B cell (primary cell): Measurements from ENCODE around the gene SLC12A4. TPM values are rescaled to one million over a fixed set of nuclear protein-coding genes. Genes with fewer than 3 reads are reported as not detected.
"Not testable (repeated sequence)": the region's sequence is repeated elsewhere in the genome, so short reads cannot be mapped to it uniquely, and the experiment has no call there.

Source experiments
- ATAC-seq: fragments of 200-7000 bp; cut with Tn5 transposase; one replicate; pipeline ENCODE4 v1.10.0; 2021; ENCODE audit warnings: low read depth, mild to moderate bottlenecking, moderate number of reproducible peaks, moderate library complexity
- CTCF ChIA-PET: fragments of 350-600 bp; sonication (Branson Sonifier 250); formaldehyde crosslinking; loops from one replicate; lab custom pipeline; 2021; ENCODE audit warnings: antibody characterized with exemption, inconsistent platforms; lab: Charles Lee
- POLR2A ChIA-PET: fragments of 350-600 bp; sonication (Branson Sonifier 250); formaldehyde crosslinking; loops from one replicate; lab custom pipeline; 2021; ENCODE audit warnings: antibody characterized with exemption; lab: Charles Lee
- DNase-seq: peaks from one replicate; pipeline ENCODE4 v3.0.0; 2013
- H2AFZ ChIP-seq: 2 replicates; pipeline ENCODE4 v1.6.1; 2012; ENCODE audit warnings: mild to moderate bottlenecking, low read depth, low read length; ENCODE audit not compliant: insufficient read depth, poor library complexity, severe bottlenecking
- H3K27ac ChIP-seq, 2 donors: 1 replicate in 1 of 2; 2 replicates in 1 of 2; pipeline ENCODE4 v1.5.1; 2012 to 2013; ENCODE audit warnings: low read length in 2 of 2, mild to moderate bottlenecking in 2 of 2, moderate library complexity in 1 of 2
- H3K27me3 ChIP-seq, 4 experiments: fragments of 200-600 bp in 1 of 4; sonication (generic) in 1 of 4; replicated peaks in 1 of 4; 1 replicate in 2 of 4; 2 replicates in 2 of 4; pipeline versions ENCODE4 v1.6.1 to v1.7.0; 2013 to 2016; ENCODE audit warnings: low read length in 3 of 4, mild to moderate bottlenecking in 2 of 4, mixed read lengths in 1 of 4, moderate library complexity in 1 of 4; ENCODE audit not compliant: insufficient read depth in 4 of 4, control insufficient read depth in 3 of 4; ENCODE audit errors: control extremely low read depth in 1 of 4
- H3K36me3 ChIP-seq, 2 experiments: replicated peaks in 1 of 2; 1 replicate in 1 of 2; 2 replicates in 1 of 2; pipeline versions ENCODE4 v1.6.1 to v1.7.1; 2013; ENCODE audit warnings: low read length in 1 of 2; ENCODE audit not compliant: insufficient read depth in 2 of 2, control insufficient read depth in 1 of 2; ENCODE audit errors: control extremely low read depth in 1 of 2, extremely low read depth in 1 of 2
- H3K4me1 ChIP-seq, 2 donors: fragments of 200-600 bp in 1 of 2; sonication (generic) in 1 of 2; 1 replicate in 1 of 2; 2 replicates in 1 of 2; pipeline versions ENCODE4 v1.5.1 to v1.6.1; 2013 to 2017; ENCODE audit warnings: low read length in 2 of 2; ENCODE audit not compliant: control insufficient read depth in 2 of 2, insufficient read depth in 2 of 2
- H3K4me2 ChIP-seq: replicated peaks from 2 replicates; pipeline ENCODE3; 2012; ENCODE audit warnings: mild to moderate bottlenecking, low read depth, low read length; ENCODE audit not compliant: poor library complexity, severe bottlenecking
- H3K4me3 ChIP-seq, 5 experiments: fragments of 200-600 bp in 1 of 5; sonication (generic) in 1 of 5; 1 replicate in 3 of 5; 2 replicates in 2 of 5; pipeline versions ENCODE4 v1.5.1 to v1.7.0; 2011 to 2016; ENCODE audit warnings: low read length in 4 of 5, mild to moderate bottlenecking in 4 of 5, low read depth in 2 of 5, control low read depth in 1 of 5, moderate library complexity in 1 of 5; ENCODE audit not compliant: insufficient read depth in 1 of 5; ENCODE audit errors: control extremely low read depth in 1 of 5, extremely low read depth in 1 of 5
- H3K79me2 ChIP-seq: fragments of 200-600 bp; sonication (generic); one replicate; pipeline ENCODE4 v1.6.0; 2016; ENCODE audit warnings: low read length; ENCODE audit not compliant: control insufficient read depth, insufficient read depth
- H3K9ac ChIP-seq: fragments of 200-600 bp; sonication (generic); 2 replicates; pipeline ENCODE4 v1.6.1; 2017; ENCODE audit warnings: mild to moderate bottlenecking, low read length, moderate library complexity
- H3K9me3 ChIP-seq, 3 donors: one replicate each; pipeline versions ENCODE4 v1.6.1 to v1.7.1; 2013; ENCODE audit warnings: low read length in 2 of 3; ENCODE audit not compliant: control insufficient read depth in 2 of 3, insufficient read depth in 1 of 3; ENCODE audit errors: control extremely low read depth in 1 of 3
- H4K20me1 ChIP-seq: 2 replicates; pipeline ENCODE4 v1.6.0; 2012; ENCODE audit warnings: mild to moderate bottlenecking, low read length; ENCODE audit not compliant: insufficient read depth, control insufficient read depth, poor library complexity, severe bottlenecking
- H3K27ac Mint-ChIP-seq: one replicate; pipeline ENCODE4 v1.8.0; 2021; ENCODE audit warnings: mixed read lengths
- H3K27me3 Mint-ChIP-seq: one replicate; pipeline ENCODE4 v1.8.0; 2021; ENCODE audit warnings: mixed read lengths
- H3K4me1 Mint-ChIP-seq: one replicate; pipeline ENCODE4 v1.8.0; 2021; ENCODE audit warnings: mixed read lengths
- H3K4me3 Mint-ChIP-seq: one replicate; pipeline ENCODE4 v1.8.0; 2021; ENCODE audit warnings: mixed read lengths
- H3K9me3 Mint-ChIP-seq: one replicate; pipeline ENCODE4 v1.8.0; 2022; ENCODE audit warnings: mixed read lengths; ENCODE audit not compliant: insufficient read depth
- EZH2 ChIP-seq: IDR thresholded peaks from 2 replicates; pipeline ENCODE4 v1.6.1; 2012; ENCODE audit warnings: borderline replicate concordance, low read depth, mild to moderate bottlenecking, moderate library complexity, low read length; ENCODE audit not compliant: insufficient read depth, poor library complexity, severe bottlenecking
- WGBS: methylation state at CpG from one replicate; pipeline ENCODE4 v1.1.5; 2013; ENCODE audit warnings: missing lambda C conversion rate; ENCODE audit not compliant: insufficient coverage; 5-methylcytosine and 5-hydroxymethylcytosine counted together
- intact Hi-C: fragments of 100-400 bp; cut with micrococcal nuclease; formaldehyde crosslinking; loops from one replicate; pipeline ENCODE4 v1.10.0; 2022
- polyA plus RNA-seq: library from polyadenylated mRNA; depleted of rRNA; stranded (reverse); fragments of >200 nt; gene quantifications from 2 replicates; pipeline ENCODE4 v1.2.3, GENCODE V29; 2012
- total RNA-seq, 2 donors: library from RNA; stranded (reverse); fragments of 120-200 nt in 1 of 2; gene quantifications; 1 replicate in 1 of 2; 2 replicates in 1 of 2; pipeline versions ENCODE4 v1.2.3 to v1.2.4, GENCODE V29; 2013 to 2022
- TF ChIP-seq, protein P1 (sequence below): fragments of 200-600 bp; IDR thresholded peaks from one replicate; pipeline ENCODE4 v1.8.0; 2022; ENCODE audit warnings: antibody characterized with exemption, mild to moderate bottlenecking

SLC12A4 gene
- total and polyA plus RNA-seq, 2 donors (not counting 1 experiment from before 2014, with no cell fraction given), result 20.2 to 42.2 TPM

- Mint-ChIP-seq H3K4me3 (no peak within 1 kb of the TSS), H3K9me3 (no peaks in the 10 kb centered on the region), H3K27me3 (no peaks in the 10 kb centered on the region), H3K4me1 (peaks cover 8% of the 10 kb centered on the region), H3K27ac (peak within 1 kb of the TSS; percentile 20)
- TF ChIP-seq EZH2, result no peak
- H4K20me1 ChIP-seq, result no peaks in the 10 kb centered on the region
- H3K4me1 ChIP-seq, result peaks cover 4 to 13% of the 10 kb centered on the region in 2 donors
- no peak within 1 kb of the TSS for H3K4me2 ChIP-seq
- H3K9me3 ChIP-seq, result no peaks in the 10 kb centered on the region
- no peak for DNase-seq
- H3K79me2 ChIP-seq, result peaks cover 3% of the 10 kb centered on the region
- no peak for ATAC-seq
- no peak within 1 kb of the TSS for H3K4me3 ChIP-seq
- intact Hi-C loops, result no loop called here
- H3K36me3 ChIP-seq, result no peaks in the 10 kb centered on the region
- no peaks in the 10 kb centered on the region for H3K27me3 ChIP-seq
- 91% methylated on average over 3 of the region's 5 CpGs for WGBS
- CTCF ChIA-PET, result interaction anchor here (0.6 to 2.6 kb wide), 4 partner anchors 8 to 200 kb away, joined by 3 to 8 read pairs (median 4); no protein-coding TSS in a partner anchor
- POLR2A ChIA-PET, result interaction anchor here (1.3 kb wide), 1 partner anchor 10 kb away, joined by 7 read pairs; no protein-coding TSS in a partner anchor
- no peak within 1 kb of the TSS for H3K9ac ChIP-seq
- H2AFZ ChIP-seq, result no peak within 1 kb of the TSS
- no peak within 1 kb of the TSS for H3K27ac ChIP-seq
Measured at GRCh38 chr16:68015681-68016080, 47.2 kb upstream of the SLC12A4 start, which contains the start of gene DPEP2NB. TSS of gene DPEP2NB (minus strand) at chr16:68015911. CDS start at chr16:68015770, 141 bp downstream.

GRCh38 chr16:68013440-68013839 is 45.0 kb upstream of the SLC12A4 start:
- TF ChIP-seq, protein P1, sequence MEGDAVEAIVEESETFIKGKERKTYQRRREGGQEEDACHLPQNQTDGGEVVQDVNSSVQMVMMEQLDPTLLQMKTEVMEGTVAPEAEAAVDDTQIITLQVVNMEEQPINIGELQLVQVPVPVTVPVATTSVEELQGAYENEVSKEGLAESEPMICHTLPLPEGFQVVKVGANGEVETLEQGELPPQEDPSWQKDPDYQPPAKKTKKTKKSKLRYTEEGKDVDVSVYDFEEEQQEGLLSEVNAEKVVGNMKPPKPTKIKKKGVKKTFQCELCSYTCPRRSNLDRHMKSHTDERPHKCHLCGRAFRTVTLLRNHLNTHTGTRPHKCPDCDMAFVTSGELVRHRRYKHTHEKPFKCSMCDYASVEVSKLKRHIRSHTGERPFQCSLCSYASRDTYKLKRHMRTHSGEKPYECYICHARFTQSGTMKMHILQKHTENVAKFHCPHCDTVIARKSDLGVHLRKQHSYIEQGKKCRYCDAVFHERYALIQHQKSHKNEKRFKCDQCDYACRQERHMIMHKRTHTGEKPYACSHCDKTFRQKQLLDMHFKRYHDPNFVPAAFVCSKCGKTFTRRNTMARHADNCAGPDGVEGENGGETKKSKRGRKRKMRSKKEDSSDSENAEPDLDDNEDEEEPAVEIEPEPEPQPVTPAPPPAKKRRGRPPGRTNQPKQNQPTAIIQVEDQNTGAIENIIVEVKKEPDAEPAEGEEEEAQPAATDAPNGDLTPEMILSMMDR, result no peak
- TF ChIP-seq EZH2, result no peak
- Histone ChIP-seq H3K4me2 (peak overlapping the region; percentile 30), H4K20me1 (no peaks in the 10 kb centered on the region), H3K36me3 (no peaks in the 10 kb centered on the region), H3K4me1 (peaks cover 4 to 13% of the 10 kb centered on the region in 2 donors), H2AFZ (peak overlapping the region; percentile 62), H3K9me3 (no peaks in the 10 kb centered on the region), H3K27ac (no peak overlapping the region), H3K27me3 (no peaks in the 10 kb centered on the region), H3K9ac (no peak overlapping the region), H3K4me3 (peak overlapping the region in 1 of 5 experiments; percentile 26), H3K79me2 (peaks cover 12% of the 10 kb centered on the region)
- ChIA-PET POLR2A (interaction anchor here (0.6 to 0.8 kb wide), 3 partner anchors 13 to 532 kb away, joined by 3 to 6 read pairs (median 4); partner anchors contain the start of gene ATP6V0D1), CTCF (interaction anchor here (1.0 kb wide), 1 partner anchor 128 kb away, joined by 3 read pairs; no protein-coding TSS in a partner anchor)
- Mint-ChIP-seq H3K4me1 (peaks cover 10% of the 10 kb centered on the region), H3K27ac (no peak overlapping the region), H3K9me3 (no peaks in the 10 kb centered on the region), H3K27me3 (no peaks in the 10 kb centered on the region), H3K4me3 (no peak overlapping the region)
- ATAC-seq (no peak), DNase-seq (no peak)
- WGBS, result no CpG with 5 or more reads among the region's 1 CpG
- intact Hi-C loops, result no loop called here

- CTCF ChIA-PET, H3K4me2 ChIP-seq, POLR2A ChIA-PET, H3K27me3 Mint-ChIP-seq, intact Hi-C loops, DNase-seq, H3K27ac ChIP-seq, H3K27me3 ChIP-seq, H3K4me3 Mint-ChIP-seq, H3K9ac ChIP-seq, H4K20me1 ChIP-seq, H3K9me3 ChIP-seq, H3K4me3 ChIP-seq, H3K9me3 Mint-ChIP-seq, H3K36me3 ChIP-seq, ATAC-seq, H2AFZ ChIP-seq: not testable (repeated sequence)
- Mint-ChIP-seq H3K27ac (peak overlapping the region; percentile 53), H3K4me1 (peaks cover 26% of the 10 kb centered on the region)
- Histone ChIP-seq H3K4me1 (peaks cover 22 to 35% of the 10 kb centered on the region in 2 donors), H3K79me2 (peaks cover 12% of the 10 kb centered on the region)
- WGBS, result 73% methylated on average over 3 of the region's 4 CpGs
Measured at GRCh38 chr16:68009872-68010271, 41.4 kb upstream of the SLC12A4 start.
